ENCODE results near the gene GARIN5B. TPM values are rescaled to one million over a fixed set of nuclear protein-coding genes. Genes with fewer than 3 reads are reported as not detected.

The GARIN5B gene
- polyA plus RNA-seq, 1 of the 3 experiments (the other 2 are of a cell fraction): not detected

GRCh38 chr19:55405638-55406037 lies 42.6 kb upstream of the GARIN5B start:
- WGBS (ENCODE audit: low lambda C conversion rate): 68% methylated on average over 5 of the region's 5 CpGs
- no peaks in the 10 kb centered on the region for H3K27me3 ChIP-seq (ENCODE audit: insufficient read depth)
- peaks cover 57% of the 10 kb centered on the region for H3K79me2 ChIP-seq (ENCODE audit: insufficient read depth)
- H2AFZ ChIP-seq (ENCODE audit: low read depth): no peak overlapping the region
- H3K4me2 ChIP-seq: peak overlapping the region; percentile 94
- H3K27ac ChIP-seq (ENCODE audit: low read depth in 2 of 2, low read length in 1 of 2): no peak overlapping the region
- H3F3A ChIP-seq (replicated peaks; ENCODE audit: insufficient read depth): peaks cover 24% of the 10 kb centered on the region
- peaks cover 28 to 30% of the 10 kb centered on the region in 2 experiments for H3K36me3 ChIP-seq (replicated peaks in 1 of 2; ENCODE audit: control insufficient read depth in 1 of 2, insufficient read depth in 2 of 2, low read length in 1 of 2)
- TF ChIP-seq NFIC (IDR thresholded peaks at IDR 0.05; ENCODE audit: borderline replicate concordance) (no peak), SMC3 (IDR thresholded peaks at IDR 0.05; ENCODE audit: low read depth, low read length) (no peak), MAX (IDR thresholded peaks at IDR 0.05; ENCODE audit: low read depth) (no peak), TCF12 (IDR thresholded peaks at IDR 0.05) (no peak), MEF2A (IDR thresholded peaks at IDR 0.05; ENCODE audit: borderline replicate concordance, low read depth) (no peak), GABPA (IDR thresholded peaks at IDR 0.05; ENCODE audit: low read depth) (no peak), RAD21 (IDR thresholded peaks at IDR 0.05; ENCODE audit: low read length) (no peak), FOXM1 (IDR thresholded peaks at IDR 0.05; ENCODE audit: low read depth) (no peak), CTCF (IDR thresholded peaks at IDR 0.05) (no peak), FOSL2 (IDR thresholded peaks at IDR 0.05; ENCODE audit: borderline replicate concordance, low read depth) (no peak)
- H4K20me1 ChIP-seq (ENCODE audit: insufficient read depth): peaks cover 56% of the 10 kb centered on the region
- H3K9me2 ChIP-seq: no peaks in the 10 kb centered on the region
- CTCF ChIA-PET: interaction anchor here (1.1 to 1.5 kb wide), 3 partner anchors 12 to 98 kb away, joined by 3 to 7 read pairs (median 3); no protein-coding TSS in a partner anchor
- H3K9ac ChIP-seq: peak overlapping the region; percentile 99; the same call in 1 of the 2 replicates
- no peak for DNase-seq
- no peaks in the 10 kb centered on the region for H3K9me3 ChIP-seq
- H3K4me1 ChIP-seq (ENCODE audit: control insufficient read depth in 1 of 2, insufficient read depth in 2 of 2, low read depth in 1 of 2, low read length in 1 of 2): peaks cover 12 to 29% of the 10 kb centered on the region in 2 experiments; a peak in 3 of 4 replicates
- POLR2A ChIA-PET: interaction anchor here (1.1 kb wide), 1 partner anchor 39 kb away, joined by 3 read pairs; no protein-coding TSS in a partner anchor
- H3K4me3 ChIP-seq (ENCODE audit: low read depth in 2 of 2, low read length in 1 of 2): peak overlapping the region; percentile 82 to 85

GRCh38 chr19:55402509-55402908 lies 39.4 kb upstream of the GARIN5B start:
- DNase-seq: no peak
- Histone ChIP-seq H3F3A (replicated peaks; ENCODE audit: insufficient read depth) (peaks cover 45% of the 10 kb centered on the region), H2AFZ (ENCODE audit: low read depth) (no peak overlapping the region), H3K79me2 (ENCODE audit: insufficient read depth) (peaks cover 57% of the 10 kb centered on the region), H4K20me1 (ENCODE audit: insufficient read depth) (peaks cover 63% of the 10 kb centered on the region), H3K9me3 (no peaks in the 10 kb centered on the region), H3K9me2 (no peaks in the 10 kb centered on the region), H3K9ac (no peak overlapping the region), H3K27me3 (ENCODE audit: insufficient read depth) (no peaks in the 10 kb centered on the region), H3K36me3 (replicated peaks in 1 of 2; ENCODE audit: control insufficient read depth in 1 of 2, insufficient read depth in 2 of 2, low read length in 1 of 2) (peaks cover 31 to 36% of the 10 kb centered on the region in 2 experiments), H3K4me1 (ENCODE audit: control insufficient read depth in 1 of 2, insufficient read depth in 2 of 2, low read depth in 1 of 2, low read length in 1 of 2) (peaks cover 12 to 23% of the 10 kb centered on the region in 2 experiments; a peak in 3 of 4 replicates), H3K4me2 (no peak overlapping the region), H3K4me3 (ENCODE audit: low read depth in 2 of 2, low read length in 1 of 2) (no peak overlapping the region), H3K27ac (ENCODE audit: low read depth in 2 of 2, low read length in 1 of 2) (no peak overlapping the region)
- ChIA-PET CTCF (interaction anchor here (0.7 to 1.2 kb wide), 3 partner anchors 10 to 101 kb away, joined by 3 to 4 read pairs (median 3); no protein-coding TSS in a partner anchor), POLR2A (interaction anchor here (1.0 kb wide), 1 partner anchor 9 kb away, joined by 4 read pairs; no protein-coding TSS in a partner anchor)
- WGBS (ENCODE audit: low lambda C conversion rate): 100% methylated on average over 1 of the region's 2 CpGs
- TF ChIP-seq ELF1 (IDR thresholded peaks at IDR 0.05) (no peak), SMC3 (IDR thresholded peaks at IDR 0.05; ENCODE audit: low read depth, low read length) (no peak), GATA2 (CRISPR knock-in tag; IDR thresholded peaks at IDR 0.05) (no peak), FOSL2 (IDR thresholded peaks at IDR 0.05; ENCODE audit: borderline replicate concordance, low read depth) (no peak), MEF2A (IDR thresholded peaks at IDR 0.05; ENCODE audit: borderline replicate concordance, low read depth) (no peak), SIN3A (IDR thresholded peaks at IDR 0.05; ENCODE audit: borderline replicate concordance, low read depth, low read length) (no peak), IRF3 (IDR thresholded peaks at IDR 0.05; ENCODE audit: low read depth, low read length) (no peak), JUND (IDR thresholded peaks at IDR 0.05) (no peak), TAF1 (IDR thresholded peaks at IDR 0.05; ENCODE audit: borderline replicate concordance, low read depth, low read length) (no peak), REST (IDR thresholded peaks at IDR 0.05; ENCODE audit: low read depth, low read length) (no peak), YY1 (IDR thresholded peaks at IDR 0.05; ENCODE audit: low read depth) (no peak), TCF12 (IDR thresholded peaks at IDR 0.05) (no peak), POLR2AphosphoS5 (IDR thresholded peaks at IDR 0.05; ENCODE audit: low read depth, low read length) (no peak), RFX5 (IDR thresholded peaks at IDR 0.05; ENCODE audit: low read length) (no peak), MAX (IDR thresholded peaks at IDR 0.05; ENCODE audit: low read depth) (no peak), EZH2phosphoT487 (IDR thresholded peaks at IDR 0.05; ENCODE audit: borderline replicate concordance, low read depth) (no peak)
